Ishikawa (cell line): ENCODE measurements around the gene NHS.
A peak's percentile ranks its signal among the peaks of the same experiment; 100 is the strongest.

Experiments
- CEBPB ChIP-seq: IDR thresholded peaks from 2 replicates; pipeline ENCODE4 v1.6.1; 2012
- CREB1 ChIP-seq: IDR thresholded peaks from 2 replicates; pipeline ENCODE4 v1.6.1; 2012; ENCODE audit warnings: low read depth
- EGR1 ChIP-seq: IDR thresholded peaks from 2 replicates; pipeline ENCODE4 v1.6.1; 2012
- RAD21 ChIP-seq: IDR thresholded peaks from 2 replicates; pipeline ENCODE4 v1.6.1; 2012; ENCODE audit warnings: low read depth
- TEAD4 ChIP-seq: IDR thresholded peaks from 2 replicates; pipeline ENCODE4 v1.6.1; 2012
- YY1 ChIP-seq: IDR thresholded peaks from 2 replicates; pipeline ENCODE4 v1.6.1; 2012; ENCODE audit warnings: low read depth
- TF ChIP-seq, protein P1 (sequence below): IDR thresholded peaks from 2 replicates; pipeline ENCODE4 v1.6.1; 2012; ENCODE audit warnings: low read depth, mild to moderate bottlenecking
- TF ChIP-seq, protein P2 (sequence below): IDR thresholded peaks from 2 replicates; pipeline ENCODE4 v1.6.1; 2012

DNA sequence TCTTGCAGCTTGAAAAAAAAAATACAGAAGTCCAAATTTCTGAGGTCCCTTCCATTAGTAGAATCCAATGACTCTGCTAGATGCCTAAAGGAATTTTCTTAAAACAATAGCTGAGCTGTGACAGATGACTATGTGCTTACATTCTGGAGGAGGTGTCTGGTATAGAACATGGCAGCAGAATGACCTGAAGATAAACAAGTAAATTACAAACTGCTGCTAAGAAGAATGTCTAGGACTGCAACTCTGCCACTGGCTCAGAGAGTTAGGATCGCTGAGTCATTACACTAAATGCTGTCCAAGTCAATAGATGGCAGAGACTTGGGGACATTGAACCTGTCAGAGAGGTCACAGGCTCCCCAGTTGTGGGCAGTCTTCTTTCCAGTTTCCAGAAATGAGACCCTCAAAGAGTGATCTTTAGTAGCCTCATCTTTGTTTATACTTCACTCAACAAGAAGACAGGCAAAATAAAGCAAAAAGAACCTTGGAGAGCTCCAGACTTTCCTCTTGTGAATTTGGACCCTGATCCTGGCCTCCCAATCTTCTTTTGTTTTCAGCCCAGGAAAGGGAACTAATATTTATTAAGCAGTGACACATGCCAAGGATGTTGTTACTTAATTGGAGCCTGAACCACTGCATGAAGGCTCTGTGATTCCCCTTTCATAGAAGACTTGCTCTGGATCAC is 305.9 kb downstream of the NHS start:
- TF ChIP-seq, protein P1, sequence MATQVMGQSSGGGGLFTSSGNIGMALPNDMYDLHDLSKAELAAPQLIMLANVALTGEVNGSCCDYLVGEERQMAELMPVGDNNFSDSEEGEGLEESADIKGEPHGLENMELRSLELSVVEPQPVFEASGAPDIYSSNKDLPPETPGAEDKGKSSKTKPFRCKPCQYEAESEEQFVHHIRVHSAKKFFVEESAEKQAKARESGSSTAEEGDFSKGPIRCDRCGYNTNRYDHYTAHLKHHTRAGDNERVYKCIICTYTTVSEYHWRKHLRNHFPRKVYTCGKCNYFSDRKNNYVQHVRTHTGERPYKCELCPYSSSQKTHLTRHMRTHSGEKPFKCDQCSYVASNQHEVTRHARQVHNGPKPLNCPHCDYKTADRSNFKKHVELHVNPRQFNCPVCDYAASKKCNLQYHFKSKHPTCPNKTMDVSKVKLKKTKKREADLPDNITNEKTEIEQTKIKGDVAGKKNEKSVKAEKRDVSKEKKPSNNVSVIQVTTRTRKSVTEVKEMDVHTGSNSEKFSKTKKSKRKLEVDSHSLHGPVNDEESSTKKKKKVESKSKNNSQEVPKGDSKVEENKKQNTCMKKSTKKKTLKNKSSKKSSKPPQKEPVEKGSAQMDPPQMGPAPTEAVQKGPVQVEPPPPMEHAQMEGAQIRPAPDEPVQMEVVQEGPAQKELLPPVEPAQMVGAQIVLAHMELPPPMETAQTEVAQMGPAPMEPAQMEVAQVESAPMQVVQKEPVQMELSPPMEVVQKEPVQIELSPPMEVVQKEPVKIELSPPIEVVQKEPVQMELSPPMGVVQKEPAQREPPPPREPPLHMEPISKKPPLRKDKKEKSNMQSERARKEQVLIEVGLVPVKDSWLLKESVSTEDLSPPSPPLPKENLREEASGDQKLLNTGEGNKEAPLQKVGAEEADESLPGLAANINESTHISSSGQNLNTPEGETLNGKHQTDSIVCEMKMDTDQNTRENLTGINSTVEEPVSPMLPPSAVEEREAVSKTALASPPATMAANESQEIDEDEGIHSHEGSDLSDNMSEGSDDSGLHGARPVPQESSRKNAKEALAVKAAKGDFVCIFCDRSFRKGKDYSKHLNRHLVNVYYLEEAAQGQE, result peak; percentile 55
- no peak for TF ChIP-seq CEBPB
- TF ChIP-seq TEAD4, result no peak
- TF ChIP-seq EGR1, result no peak
- no peak for TF ChIP-seq YY1
- no peak for TF ChIP-seq CREB1
- no peak for TF ChIP-seq RAD21
- TF ChIP-seq, protein P2, sequence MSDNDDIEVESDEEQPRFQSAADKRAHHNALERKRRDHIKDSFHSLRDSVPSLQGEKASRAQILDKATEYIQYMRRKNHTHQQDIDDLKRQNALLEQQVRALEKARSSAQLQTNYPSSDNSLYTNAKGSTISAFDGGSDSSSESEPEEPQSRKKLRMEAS, result no peak
